ENCODE results near the gene RNU1-4. TPM values are rescaled to one million over a fixed set of nuclear protein-coding genes. Genes with fewer than 3 reads are reported as not detected.
"Not testable (repeated sequence)": the region's sequence is repeated elsewhere in the genome, so short reads cannot be mapped to it uniquely, and the experiment has no call there.

RNU1-4 gene
- total RNA-seq, 1 donor from 2014 or later: 5,258 TPM

DNA sequence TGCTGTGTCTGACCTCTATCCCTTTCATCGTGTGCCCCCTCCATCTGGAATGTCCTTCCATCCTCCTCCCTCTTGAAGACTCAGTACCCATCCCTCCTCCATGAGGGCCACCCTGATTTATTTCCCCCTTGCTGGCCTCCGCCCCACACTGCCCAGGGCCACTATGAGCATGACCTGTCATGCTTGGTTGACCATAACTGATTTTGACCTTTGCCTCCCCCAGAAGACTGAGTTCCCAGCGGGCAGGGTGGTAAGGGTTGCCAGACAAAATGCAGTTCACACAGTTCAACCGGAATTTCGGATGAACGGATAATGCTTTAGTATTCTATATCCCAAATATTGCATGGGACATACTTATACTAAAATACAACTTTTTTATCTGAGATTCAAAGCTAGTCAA, 31.6 kb upstream of the RNU1-4 start:
- DNase-seq (ENCODE audit: low read depth in 2 of 2): not testable (repeated sequence)

DNA sequence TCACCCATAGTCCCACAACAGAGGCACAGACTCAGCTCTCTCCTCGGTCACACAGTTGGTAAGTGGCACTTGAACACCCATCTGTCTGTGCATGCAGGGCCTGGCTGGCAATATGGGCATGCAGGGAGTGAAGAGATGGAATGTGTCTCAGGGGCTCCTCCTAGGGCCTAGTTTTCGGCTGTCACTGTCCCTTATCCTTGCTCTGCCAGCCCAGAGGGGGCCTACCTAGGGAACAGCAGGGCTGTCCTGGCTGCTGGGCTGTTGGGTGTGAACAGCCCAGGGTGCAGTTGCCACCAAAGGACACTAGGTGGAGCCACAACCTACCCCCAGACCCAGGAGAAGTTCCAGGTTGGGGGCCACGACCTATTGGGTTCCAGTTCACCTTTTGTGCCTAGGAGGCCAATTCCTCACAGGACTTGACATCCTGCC, 30.6 kb upstream of the RNU1-4 start:
- DNase-seq (ENCODE audit: low read depth in 2 of 2): not testable (repeated sequence)

DNA sequence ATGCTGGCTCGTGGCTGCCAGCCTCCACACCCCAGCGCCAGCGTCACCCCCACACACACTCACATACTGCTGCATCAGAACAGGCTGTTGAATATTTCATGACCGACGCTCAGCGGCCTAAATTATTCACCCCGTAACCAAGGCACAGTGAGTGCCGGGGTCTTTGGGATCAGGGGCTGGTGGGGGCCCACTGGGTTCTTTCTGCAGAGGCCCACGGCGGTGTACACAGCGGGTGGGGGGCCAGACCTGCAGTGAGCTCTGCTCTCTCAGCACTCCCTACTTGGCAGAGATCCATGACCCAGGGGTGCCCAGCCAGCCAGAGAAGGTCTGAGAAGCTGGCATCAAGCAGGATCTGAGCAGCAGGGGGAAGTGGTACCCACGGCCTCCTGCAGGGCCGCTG, 29.7 kb upstream of the RNU1-4 start:
- DNase-seq (ENCODE audit: low read depth in 2 of 2): not testable (repeated sequence)

DNA sequence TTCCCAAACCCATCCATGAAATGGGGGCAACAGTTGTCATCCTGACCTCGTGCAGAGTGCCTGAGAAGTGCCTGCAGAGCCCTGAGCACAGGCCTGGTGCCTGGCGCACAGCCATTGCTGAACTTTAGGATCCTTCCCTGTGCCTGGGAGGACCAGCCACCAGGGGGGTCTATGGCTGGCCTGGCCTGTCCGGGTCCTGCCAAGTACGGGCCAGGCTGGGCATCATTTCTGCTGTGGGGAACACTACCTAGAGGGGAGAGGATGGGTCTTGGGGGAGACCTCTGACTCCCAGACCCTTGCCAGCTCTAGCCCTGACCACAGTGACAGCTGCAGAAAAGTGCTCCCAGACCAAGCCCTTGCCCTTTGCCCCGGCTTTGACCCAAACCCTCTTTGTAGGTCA, 28.2 kb upstream of the RNU1-4 start:
- not testable (repeated sequence) for DNase-seq (ENCODE audit: low read depth in 2 of 2)

DNA sequence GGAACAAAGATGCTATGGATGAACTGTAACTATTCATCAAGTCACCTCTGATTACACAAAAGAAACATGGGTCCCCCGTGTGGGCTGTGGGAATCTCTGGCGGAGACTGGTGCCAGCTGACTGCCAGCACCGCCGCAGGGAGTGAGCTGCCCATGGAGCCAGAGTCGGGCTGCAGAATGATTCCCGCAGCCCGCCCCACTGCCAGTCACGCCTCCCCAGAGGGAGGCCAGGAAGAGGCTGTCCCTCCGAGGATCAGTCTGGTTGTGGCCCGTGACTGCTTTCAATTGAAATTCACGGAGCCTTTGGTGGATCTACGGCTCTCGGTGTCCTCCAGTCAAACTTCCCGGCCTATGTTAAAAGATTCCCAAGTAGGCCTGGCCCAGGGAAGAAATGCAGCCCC, 27.7 kb upstream of the RNU1-4 start:
- not testable (repeated sequence) for DNase-seq (ENCODE audit: low read depth in 2 of 2)

DNA sequence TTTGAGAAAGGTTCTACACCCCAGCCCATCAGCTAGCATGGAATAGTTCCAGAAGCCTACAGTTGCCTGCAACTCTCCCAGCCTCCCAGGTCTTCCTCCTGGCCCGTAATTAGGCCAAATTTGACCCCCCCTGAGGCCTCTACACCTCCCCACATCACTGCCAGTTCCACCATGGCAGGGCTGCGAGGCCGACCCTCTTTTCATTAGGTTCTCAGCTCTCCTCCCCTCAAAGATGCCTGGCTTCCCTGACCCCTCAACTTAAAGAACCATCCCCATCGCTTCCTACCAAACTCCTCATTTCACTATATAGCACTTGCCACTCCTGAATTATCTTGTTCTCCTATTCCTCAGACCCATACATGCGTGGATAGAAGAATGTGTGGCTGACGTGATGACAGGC, 27.3 kb upstream of the RNU1-4 start:
- not testable (repeated sequence) for DNase-seq (ENCODE audit: low read depth in 2 of 2)

DNA sequence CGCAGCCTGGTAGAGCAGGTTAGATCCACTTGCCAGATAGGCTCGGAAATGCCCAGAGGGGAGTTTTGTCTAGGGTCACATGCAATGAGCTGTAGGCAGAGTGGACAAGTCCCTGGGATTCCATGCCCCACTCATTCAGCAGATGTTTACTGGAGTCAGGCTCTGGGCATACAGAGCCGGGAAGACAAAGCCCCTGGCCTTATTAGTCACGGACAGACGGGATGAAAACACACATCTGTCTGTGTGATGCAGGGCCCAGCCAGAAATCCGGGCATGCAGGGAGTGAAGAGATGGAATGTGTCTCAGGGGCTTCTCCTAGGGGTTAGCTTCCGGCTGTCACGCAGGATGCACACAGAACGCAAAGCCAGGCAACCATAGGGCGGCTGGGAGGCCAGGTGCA, 26.8 kb upstream of the RNU1-4 start:
- not testable (repeated sequence) for DNase-seq (ENCODE audit: low read depth in 2 of 2)

DNA sequence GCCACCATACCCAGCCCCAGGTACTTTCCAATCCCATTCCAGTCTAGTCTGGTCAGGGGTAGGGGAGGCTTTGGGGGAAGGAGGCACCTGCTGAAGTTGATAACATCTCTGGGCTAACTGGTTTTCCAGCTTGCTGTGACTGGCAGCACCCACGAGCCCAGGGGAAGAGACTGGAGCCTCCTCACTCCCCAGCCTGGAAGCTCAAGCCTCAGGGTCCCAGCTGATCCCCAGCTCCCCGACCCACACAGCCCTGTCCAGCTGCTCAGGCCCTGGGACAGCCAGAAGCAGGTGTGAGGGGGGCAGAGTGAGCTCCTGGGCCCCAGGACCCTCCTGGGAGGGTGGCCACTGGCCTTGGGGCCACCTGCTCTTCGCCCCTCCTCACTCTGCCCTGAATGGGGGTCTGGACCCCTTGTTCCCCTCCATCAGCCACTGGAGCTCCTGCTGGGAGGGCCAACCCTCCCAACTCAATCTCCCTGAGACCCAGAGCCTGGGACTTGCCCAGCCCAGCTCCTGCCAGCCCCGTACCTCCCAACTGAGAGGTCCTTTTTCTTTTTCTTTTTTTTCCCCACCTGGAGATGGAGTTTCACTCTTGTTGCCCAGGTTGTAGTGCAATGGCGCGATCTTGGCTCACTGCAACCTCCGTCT, 23.5 kb upstream of the RNU1-4 start:
- DNase-seq (ENCODE audit: low read depth in 2 of 2): no peak

DNA sequence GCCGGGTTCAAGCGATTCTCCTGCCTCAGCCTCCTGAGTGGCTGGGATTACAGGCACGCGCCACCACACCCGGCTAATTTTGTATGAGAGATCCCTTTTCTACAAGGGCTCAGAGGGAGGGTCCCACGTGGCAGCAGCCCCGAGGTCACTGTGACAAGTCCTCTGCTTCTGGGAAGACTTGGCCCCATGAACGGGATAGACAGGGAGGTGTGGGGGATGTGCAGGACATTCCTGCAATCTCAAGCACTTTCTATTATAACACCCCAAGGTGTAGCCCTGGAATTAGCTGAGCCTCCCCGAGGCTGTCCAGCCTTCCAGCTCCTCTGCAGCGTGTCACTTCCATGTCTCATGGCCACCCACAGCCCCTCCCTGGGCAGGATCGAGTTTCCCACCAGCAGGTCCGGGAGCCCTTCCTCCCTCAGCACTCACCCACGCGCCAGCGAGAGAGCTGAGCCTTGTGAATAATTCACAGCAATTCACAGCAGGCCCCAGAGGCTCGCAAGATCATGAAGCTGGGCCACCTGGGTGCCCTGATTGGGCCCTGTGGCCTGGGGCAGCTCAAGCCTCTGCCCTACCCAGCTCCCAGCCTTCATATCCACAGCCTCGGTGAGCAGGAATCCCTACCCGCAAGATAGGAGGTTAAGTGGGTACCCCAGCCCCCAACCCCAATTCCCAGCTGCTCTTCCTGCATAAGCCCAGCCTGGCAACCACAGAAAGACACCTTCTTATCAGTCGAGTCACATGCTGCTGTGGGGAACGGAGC, 22.8 kb upstream of the RNU1-4 start:
- no peak for DNase-seq (ENCODE audit: low read depth in 2 of 2)

DNA sequence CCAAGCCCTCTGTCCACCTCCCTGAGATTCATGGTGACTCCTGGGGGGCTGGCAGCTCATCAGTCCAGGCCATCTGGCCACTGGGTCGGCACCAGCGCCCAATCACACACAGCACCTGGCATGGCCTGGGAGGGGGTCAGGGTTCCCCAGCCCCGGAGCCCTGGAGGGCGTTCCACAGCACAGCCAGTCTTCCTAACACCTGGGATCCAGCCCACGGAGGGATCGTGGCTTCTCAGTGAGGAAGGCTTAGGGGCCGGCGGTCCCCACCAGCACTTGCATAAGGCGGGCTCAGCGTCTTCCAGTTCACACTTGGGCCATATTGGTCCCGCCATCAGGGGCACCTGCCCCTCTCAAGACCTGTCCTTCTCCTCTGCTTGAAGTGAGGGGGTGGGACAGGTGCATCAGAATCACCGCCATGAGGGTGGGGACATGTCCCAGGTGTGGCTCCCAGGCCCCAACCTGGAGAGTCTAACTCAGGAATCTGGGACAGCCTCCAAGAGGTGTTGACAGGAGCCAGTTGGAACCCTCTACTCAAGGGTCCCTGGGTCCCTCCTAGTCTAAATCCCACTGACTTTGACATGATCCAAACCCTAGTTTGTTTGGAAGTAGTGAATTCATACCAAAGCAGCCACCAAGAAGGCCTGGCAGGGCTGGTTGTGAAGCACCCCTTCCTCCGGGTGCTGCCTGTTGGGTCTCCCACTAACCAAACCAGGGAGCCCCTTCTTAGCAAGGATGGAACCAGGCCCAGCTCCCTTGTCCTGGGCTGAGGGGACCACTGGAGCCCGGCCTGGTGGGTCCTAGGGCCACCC, 22.0 kb upstream of the RNU1-4 start:
- DNase-seq (ENCODE audit: low read depth in 2 of 2): not testable (repeated sequence)

DNA sequence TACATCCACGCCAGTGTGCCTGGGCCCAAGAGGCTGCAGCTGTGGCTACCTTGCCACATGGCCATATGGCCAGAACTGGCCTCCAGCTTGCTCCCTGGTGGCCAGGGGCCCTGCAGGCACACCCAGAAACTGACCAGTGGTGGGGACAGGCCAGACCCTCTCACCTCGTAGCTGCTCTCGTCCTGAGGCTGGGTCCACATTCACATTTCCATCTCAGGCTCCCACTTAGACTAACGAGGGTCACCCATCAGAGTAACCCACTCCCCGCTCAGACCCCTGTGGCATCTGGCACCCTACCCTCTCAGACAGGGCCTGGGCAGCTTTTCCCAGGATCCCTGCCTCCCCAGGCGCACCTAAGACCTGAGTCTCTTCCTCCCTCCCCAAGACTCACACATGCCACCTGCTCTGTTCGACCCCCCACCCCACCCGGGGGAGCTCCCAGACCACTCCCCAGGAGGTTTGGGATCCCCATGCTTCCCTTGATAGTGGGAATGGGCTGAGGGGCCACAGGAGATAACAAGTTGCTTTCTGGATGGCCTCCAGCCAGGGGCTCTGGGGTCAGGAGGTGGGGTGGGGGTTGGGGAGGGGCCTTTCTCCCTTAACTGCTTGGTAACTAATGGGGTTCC, 21.3 kb upstream of the RNU1-4 start:
- DNase-seq (ENCODE audit: low read depth in 2 of 2): no peak

DNA sequence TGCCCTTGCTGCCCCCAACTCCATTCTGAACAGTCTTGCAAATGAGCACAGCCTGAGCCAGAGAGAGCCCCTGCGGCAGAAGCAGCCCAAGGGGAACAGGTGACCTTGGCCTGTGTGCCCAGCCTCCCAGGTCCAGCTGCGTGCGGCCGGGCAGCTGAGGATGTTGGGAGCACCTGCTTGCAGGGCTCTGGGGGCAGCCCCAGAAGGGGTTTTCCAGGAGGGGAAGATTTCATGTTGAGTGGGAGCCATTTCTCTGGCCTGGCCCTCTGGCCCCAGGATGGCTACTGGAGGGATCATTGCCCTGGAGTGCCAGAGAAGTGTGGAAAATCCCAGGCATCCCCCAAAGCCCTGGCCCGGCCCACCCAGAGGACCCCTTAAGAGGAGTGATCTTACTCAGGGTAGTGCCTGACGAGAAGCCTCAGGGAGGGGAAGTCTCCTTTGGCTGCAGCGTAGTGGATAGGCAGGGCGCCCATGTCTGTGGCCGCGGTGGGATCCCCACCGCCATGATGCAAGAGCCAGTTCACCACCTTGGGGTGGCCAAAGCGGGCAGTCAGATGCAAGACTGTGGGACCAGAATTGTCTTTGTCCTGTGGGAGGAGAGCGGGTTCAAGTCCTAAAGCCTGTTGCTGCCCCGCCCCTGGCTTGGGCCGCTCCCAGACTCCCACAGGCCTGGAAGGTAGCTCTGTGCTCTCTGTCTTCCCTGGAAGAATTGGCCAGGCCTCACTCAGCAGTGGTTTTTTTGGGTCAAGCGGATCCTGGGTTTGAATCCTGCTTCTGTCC, 20.6 kb upstream of the RNU1-4 start:
- DNase-seq (ENCODE audit: low read depth in 2 of 2): no peak

DNA sequence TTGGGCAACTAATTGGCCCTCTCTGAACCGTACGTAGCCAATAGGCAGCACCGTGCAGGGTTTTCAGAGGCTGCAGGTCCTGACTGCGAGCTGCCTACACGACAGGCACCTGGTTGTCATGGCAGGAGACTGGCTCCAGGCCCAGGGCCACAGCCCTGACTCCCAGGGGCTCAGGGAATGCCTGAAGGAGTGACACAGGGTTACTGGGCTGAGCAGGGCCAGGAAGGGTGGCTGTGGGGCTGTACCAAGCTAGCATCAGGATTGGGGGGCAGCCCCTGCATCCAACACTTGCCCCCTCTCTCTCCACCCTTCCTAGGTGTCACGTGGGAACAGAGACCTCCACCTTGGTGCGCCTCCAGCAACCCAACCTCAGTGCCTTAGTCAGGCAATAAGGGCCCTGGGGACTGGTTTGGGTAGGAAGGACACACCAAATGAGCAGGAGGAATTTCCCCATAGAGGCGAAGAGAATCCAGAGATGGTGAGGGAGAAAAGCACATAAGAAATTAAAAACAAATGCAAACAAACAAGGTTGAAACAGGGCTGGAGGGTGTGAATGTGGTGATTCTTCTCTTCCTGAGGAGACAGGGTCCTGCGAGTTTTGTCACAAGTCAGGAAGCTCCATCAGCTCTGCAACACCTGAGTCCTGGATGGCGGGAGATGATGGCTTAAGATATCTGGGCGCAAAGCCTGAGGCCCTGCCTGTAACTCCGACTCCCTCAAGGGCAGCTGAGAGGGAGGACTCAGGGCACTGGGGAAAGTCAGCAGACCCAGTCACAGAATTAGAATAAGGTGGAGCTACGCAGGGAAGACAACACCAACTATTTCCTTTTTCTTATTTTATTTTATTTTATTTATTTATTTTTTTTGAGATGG, 19.7 kb upstream of the RNU1-4 start:
- no peak for DNase-seq (ENCODE audit: low read depth in 2 of 2)

DNA sequence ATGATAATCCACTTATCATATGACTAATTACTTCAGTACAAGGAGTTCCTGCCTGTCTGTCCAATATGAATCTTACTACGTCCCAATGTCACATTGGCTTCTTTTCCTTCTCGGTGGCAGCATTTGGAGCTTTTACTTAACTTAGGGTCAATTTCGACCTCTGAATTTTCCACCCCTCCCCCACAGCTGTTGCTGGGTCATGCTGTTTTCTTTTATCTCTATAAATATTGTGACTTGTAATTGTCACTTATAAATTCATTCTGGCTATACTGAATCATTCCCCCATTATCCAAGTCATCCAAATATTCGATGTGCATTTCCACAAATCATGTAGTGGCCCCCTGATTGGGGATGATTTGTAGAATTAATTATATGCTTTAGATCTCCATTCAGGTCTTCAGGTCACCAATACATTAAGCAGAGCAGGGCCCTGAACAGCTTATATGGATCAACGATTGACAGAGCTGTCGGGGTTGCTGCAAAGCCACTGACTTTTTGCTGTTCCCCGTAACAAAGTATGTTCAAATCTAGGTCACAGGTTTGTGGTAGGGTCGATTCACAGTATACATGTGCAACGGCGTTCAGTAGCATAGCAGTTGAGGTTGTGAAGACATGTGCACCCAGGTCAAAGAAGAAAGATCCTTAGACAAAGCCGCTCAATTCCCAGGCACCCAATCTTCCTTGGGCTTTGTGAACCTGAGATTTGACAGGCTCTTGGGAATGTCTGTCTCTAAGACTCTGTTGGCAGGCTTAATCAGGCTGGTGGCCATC, 18.3 kb upstream of the RNU1-4 start:
- no peak for DNase-seq (ENCODE audit: low read depth in 2 of 2)

DNA sequence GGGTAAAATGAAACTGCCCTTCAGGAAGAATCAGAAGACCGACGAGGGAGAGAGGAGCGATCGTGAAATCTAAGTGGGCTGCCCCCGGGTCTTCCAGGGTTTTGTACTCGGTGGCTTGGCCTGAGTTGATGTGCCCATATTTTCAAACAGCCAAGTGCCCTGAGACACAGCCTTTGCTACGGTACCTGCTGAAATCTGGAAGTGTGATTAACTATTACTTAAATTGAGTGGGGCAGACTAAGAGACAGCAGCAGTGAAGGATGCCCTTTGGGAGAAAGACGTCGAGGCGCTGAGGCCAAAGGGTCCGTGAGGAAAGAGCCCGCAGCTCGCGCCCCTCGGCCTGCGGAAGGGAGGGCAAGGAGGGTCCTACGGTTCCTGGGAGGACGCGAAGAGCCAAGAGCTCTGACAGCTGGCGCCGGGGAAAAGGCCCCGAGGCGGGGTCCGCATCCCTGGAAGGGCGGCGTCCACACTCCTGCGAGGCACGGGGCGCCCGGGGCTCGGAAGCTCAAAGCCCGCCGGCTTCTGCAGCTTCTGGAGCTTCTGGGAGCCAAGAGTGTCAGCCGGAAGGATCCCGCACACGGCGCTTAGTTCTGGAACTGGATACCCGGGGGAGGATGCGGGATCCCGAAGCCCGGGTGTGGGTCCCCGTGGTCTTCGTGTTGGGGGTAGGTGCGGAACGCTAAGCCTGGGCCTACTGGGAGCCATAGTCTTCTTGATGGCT, 15.4 kb upstream of the RNU1-4 start:
- peak in 1 of 2 donors; percentile 6 for DNase-seq (ENCODE audit: low read depth in 2 of 2)

DNA sequence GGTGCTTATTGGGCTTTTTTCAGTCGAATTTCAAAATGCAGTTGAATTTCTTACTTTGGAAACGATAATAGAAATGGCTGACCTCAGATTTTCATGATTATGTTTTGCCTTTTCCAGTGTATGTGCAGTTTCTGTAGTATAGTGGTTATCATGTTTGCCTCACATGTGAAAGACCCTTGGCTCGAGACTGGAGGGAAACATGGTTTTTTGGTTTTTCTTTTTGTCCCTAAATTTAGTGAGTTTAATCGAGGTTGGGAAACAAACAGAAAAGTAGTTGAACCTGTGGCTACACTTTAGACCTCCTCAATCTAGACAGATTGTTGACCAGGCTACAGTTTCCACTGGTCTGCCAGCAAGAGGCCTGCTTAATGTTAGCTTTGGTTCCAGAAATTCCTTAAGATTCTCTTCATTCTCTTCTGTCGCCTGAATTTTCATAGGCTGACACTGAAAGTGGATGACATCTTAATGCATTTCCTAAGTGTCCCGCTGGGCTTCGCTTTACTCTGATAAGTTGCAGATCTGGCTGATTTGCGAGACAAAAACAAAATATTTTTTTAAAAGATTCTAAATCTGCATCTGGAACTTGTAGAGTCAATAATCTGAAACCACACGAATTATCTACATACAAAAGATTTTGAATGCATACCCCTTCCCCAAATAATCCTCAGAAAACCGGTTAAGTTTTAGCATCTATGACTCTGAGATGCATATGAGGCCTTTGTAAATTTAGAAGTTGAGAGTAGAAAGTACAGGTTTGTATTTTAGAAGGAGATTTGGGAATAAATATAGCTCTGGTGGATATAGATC, 14.7 kb upstream of the RNU1-4 start:
- DNase-seq (ENCODE audit: low read depth in 2 of 2): not testable (repeated sequence)

DNA sequence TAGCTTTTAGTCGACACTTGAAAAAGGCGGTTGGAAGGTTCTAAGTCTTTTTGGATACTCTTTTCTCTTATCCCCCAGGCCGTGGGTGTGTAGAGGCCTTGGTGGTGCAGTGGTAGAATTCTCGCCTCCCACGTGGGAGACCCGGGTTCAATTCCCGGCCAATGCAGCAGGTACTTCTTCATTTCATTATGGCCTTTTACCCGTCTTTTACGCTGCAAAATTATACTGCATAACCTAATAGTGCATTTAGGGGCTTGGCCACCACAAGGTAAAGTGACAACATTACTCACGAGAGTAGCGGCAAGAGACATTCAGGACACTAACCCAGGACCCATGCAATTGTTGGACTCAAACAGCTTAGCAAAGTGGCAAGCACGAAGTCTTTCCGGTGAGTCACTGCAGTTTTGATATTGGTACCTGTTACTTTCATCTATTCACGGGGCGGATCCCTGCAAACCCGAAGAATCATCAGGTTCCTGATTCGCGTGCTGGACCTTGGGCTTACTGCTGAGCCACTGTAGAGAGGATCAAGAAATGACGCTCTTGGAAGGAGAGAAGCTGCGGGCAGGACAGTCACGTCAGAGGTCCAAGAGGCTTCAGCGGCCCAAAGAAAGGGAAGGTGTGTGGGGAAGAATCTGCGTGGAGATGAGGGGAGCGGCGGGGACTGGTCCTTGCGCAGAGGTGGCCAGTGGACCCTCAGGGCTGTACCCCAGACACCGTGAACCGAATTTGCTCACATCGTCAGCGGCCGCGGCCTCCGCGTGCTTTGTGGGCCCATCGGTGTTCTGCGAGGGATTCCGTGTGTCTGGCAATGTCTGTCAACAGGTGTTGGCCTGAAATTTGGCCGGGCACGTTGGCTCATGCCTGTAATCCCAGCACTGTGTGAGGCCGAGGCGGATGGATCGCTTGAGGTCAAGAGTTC, 12.9 kb upstream of the RNU1-4 start:
- DNase-seq (ENCODE audit: low read depth in 2 of 2): peak in 1 of 2 donors; percentile 12
